HG02642 (cell line): ENCODE results near the gene SHF.
A peak's percentile ranks its signal among the peaks of the same experiment; 100 is the strongest.

Experiments
- ATAC-seq: cut with Tn5 transposase; IDR thresholded peaks from one replicate; pipeline ENCODE4 v1.9.1; 2021; ENCODE audit warnings: mild to moderate bottlenecking; ENCODE audit not compliant: unreplicated experiment, poor library complexity

Gene SHF

DNA sequence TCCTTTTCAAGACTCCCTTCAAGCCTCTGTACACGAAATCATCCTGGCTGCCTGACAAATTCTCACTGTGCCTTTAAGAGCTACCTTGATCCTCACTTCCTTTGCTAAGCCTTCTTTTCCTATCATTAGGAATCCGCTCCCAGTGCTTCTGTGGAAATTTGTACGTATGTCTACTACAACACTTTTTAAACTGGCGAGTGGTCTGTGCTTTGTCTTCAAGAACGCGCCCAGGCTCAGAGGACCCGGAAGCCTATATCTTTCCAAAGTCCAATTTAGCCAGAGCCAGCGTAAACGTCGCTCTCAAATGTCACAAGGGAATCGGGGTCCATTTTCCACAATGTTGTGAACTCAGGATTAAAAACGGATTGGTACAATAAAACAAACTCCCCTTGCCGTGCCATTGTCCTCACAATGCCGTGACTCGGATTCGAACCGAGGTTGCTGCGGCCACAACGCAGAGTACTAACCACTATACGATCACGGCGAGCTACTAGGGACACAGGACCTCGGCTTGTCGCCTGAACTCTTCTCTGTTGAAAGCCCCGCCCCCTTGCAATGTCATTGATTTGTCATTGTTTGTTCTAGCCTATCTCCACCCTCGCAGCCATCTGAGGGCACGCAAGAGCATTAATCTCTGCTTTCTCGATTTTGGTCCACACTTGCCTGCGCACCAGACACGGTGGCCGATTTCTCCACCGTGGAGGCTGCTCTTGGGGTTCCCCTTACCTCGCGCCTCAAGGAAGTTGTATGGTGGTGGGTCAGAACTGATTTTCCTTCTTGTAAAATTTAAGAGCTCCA is 12.4 kb upstream of the SHF start:
- peak; percentile 47 for ATAC-seq

DNA sequence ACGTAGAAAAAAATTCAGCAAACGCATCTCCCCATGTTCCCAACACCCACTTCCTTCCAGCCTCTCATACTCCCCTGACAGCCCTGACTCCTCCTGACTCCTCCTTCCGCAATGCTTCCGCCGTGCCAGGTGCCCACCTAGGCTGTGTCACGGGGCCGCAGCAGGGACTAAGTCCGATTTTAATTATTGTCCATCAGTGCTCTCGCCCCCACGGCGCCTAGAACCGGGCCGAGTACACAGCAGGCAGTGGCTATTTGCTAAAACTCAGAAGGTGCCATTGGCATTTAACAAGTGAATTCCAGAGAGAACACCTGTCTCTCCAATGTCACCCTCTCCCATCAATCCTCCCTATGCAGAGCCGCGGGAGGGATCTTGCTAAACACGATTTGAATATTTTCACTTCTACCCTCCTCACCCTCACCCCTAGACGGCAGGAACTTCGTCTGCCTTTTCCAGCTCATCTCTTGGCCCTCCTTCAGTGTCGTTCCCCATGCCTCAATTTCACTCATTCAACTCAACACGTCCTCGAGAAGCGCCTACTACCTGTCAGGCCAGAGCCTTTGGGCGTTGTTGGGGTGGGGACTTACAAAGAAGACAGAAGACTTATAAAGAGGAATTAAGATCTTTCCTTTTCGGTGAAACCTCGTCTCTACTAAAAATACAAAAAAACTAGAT is 11.5 kb upstream of the SHF start:
- ATAC-seq: peak; percentile 15

DNA sequence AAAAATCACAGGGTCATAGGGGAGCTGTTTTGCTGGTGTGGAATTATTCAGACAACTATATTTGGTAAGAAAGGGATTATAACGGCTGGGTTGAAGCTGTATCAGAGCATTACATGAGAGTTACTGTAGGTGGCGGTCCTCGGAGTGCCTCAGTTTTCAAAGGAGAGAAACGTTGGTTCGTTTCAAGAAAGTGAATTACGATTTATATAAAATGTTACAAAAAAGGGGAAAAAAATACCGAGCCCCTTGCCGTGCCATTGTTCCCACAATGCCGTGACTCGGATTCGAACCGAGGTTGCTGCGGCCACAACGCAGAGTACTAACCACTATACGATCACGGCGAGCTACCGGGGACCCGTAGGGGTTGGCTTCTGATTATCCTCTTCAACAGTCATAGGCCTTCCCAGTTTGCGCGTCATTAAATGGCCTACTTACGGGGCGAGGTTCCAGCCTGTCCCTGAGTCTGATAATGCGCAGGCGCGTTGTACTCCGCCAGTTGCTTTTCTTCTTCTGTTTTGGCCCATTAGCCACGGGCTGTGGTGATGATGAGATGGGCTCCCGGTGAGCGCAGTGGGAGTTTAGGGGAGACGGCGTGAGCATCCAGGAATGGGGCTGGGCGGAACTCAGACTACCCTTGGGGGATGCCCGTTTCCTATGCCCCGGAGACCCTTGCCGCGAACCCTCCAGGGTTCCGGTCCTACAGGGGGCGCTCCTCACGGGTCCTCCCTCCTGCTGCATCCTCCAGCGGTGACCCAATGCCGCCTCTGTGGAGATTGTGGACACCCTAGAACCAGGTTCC is 10.8 kb upstream of the SHF start:
- peak; percentile 69 for ATAC-seq

DNA sequence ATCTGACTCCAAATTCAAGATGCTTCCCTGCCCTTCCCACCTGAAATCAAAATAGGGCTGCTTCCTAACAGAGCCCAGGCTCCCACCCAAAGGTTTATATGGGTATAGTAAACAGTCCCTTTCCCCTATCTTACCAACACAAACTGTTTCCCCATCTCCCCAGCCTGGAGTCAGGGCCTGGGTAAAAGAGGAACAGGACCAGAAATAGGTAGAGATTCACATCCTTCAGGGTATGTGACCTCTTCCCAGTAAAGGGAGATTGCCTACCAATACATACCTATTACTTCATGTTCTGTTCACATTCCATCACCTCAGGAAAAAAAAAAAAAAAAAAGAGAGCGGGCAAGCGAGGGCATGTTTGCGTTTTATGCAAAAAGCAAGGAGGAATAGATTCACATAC is 9.7 kb upstream of the SHF start:
- no peak for ATAC-seq

DNA sequence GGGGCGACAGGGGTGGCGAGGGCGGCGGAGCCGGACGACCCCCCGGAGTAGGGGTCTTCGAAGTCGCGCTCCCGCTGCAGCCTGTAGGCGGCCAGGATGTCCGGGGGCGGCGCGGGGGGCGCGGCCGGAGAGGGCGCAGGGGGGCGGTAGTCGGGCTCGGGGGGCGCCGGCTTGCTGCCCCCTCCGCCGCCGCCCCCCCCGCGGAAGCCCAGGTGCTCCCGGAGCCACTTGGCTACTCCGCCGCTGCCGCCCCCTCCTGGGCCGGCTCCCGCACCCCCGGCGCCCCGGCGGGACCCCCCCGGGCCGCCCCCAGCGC is 230 bp downstream of the SHF start:
- peak; percentile 9 for ATAC-seq

DNA sequence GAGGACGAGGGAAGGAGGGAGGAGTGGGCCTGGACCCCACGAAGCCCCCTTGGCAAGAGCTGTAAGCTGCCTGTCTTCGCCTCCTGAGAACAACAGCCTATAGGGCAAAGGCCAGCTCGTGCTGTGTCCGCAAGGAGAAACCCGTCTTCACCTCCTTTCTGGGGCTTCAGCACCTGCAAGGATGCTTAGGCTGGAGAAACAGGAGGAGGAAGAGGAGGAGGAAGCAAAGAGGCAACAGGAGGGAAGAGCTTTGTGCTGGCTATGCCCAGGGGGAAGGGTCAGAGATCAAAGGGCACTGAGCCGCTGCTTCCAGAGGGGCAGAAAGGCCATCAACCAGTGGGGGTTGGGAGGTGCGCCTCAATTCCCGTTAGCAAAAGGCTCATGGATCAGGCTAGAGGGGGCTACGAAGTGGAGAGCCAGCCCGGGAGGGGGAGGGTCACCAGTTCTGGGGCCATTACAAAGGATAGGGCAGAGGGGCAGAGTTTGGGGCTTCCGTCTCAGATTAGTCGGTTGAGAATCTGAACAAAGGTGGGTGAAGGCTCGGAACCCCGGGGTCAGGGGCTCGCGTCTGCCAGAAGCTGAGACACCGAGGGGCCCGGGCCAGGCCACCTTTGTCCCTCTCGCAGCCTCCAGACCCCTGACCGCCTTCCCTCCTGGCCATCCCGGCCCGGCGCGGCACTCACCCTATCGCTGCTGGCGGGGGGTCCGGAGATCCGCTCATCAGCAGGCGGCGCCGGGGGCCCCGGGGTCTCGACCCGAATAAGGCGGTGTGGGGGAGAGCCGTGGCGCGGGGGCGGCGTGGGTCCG is 792 bp downstream of the SHF start:
- no peak for ATAC-seq

DNA sequence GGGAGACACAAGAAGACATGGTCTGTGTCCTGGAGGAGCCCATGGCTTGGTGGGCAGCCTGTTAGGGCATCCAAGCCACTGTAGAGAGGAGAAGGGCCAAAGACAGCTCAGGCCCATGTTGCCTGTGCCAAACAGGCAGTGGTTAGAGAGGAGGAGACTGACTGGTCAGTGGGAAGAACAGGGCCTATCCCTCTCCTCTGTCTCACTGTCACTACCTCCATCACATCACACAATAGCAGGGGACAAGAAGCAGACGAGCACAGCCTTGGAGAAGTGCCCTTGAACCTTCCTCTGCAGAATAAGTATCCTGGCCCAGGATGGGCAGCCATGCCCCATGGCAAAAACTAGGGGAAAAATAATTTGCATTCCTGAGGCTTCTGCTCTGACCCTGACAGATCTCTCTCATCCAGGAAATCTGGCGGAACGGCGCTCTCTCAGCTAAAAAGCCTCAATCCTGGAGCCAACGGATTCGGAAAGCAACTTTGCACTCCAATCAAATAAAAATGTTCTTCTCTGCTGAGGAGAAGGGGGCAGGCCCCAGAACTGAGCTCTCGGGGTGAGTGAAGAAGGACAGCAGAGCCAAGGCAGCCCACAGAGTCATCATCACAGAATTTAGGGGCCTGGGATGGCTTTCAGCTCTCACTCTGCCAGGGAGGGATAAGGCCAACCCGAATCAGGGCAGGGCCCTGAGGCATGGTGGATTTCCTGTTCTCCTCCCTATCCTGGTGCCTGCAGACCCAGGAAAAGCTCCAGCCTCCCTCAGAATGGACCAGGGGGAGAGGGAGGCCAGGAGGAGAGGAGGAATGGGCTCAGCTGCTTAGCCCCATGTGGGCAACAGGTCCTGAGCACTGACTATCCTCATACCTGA is 1.6 kb downstream of the SHF start:
- ATAC-seq: no peak

DNA sequence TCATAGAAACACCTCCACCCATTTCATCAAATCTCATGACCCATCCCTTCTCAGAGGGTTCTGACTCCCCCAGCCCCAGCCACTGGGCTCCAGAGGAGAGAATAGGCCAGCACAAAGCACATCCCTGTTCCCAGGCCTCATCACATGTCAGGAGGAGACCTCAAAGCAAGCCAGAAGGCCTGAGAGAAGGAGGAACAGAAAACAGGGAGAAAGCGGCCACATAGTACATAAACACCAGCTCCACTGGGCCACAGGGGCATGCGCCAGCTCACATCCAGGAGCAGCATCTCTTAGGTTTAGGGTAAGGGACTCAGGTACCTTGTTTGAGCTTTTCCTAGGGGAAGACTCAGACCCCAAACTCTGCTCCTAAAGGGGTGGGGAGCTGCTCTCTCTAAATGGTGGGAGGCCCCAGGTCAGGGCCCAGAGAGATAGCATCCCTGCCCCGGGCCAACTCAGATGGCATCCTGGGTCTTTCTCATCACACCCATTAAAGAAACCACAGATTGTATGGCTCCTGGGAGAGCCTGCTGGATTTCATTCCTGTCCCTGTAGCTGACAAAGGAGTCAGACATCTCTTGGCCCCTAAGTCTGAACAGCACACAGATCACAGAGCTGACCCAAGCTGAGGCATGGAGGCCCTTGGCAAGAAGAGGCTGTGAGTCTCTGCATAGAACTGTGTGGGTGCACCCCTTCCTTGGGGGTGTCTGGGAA is 2.5 kb downstream of the SHF start:
- ATAC-seq: no peak

DNA sequence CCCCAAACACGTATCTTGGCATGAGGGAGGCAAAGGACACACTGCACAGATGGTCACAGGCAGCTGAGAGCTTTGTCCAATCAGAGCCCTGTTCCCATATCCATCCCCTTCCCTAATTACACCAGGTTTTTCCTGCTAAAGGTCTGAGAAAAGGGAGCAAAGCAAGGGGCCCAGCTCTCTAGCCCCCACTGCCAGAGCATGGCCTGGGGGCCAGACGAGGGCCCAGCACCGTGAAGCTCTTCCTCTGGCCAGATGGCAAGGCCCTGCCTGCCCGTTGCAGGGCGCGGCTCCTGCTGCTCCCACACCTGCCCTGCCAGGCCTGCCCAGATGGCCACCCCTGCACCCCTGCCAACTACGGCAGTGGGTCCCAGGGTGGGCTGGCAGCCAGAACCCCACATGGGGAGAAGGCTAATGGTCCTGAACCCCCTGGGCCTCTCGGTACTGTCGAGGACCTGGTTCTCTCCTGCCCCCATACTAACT is 3.2 kb downstream of the SHF start:
- no peak for ATAC-seq

DNA sequence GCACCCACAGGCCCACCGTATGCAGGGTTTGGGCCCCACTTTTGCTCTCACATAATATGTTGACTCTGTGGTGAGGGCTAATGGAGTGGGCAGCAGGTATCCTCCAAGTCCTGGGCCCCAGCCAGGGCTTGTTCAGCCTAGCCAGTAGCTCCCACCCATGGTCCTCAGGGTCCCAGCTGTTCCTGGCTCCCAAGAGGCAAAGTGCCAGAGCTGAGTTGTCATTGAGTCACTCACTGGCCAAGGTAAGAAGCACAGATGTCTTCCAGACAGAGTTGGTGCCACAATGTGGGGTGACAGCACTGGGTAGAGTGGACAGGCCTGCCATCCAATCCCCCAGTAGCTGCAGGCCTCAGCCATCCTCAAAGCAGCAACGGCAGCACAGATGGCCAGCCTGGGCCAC is 4.3 kb downstream of the SHF start:
- ATAC-seq: no peak

DNA sequence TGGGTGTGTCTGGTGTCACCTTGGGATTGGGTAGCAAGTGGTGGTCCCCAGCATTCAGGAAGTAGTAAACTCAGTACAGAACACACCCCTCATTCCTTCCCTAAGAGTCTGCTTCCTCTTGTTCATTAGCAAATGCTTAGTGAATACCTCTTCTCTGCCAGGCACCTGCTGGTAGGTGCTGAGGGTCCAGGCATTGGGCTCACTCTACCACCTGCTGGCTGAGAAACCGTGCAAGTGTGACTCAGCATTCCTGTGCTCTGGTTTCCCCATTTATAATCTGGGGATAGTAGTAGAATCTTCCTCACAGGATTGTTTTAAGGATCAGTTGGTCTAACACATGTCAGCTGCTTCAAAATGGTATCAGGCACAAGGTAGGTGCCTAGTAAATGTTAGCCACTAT is 4.8 kb downstream of the SHF start:
- no peak for ATAC-seq

DNA sequence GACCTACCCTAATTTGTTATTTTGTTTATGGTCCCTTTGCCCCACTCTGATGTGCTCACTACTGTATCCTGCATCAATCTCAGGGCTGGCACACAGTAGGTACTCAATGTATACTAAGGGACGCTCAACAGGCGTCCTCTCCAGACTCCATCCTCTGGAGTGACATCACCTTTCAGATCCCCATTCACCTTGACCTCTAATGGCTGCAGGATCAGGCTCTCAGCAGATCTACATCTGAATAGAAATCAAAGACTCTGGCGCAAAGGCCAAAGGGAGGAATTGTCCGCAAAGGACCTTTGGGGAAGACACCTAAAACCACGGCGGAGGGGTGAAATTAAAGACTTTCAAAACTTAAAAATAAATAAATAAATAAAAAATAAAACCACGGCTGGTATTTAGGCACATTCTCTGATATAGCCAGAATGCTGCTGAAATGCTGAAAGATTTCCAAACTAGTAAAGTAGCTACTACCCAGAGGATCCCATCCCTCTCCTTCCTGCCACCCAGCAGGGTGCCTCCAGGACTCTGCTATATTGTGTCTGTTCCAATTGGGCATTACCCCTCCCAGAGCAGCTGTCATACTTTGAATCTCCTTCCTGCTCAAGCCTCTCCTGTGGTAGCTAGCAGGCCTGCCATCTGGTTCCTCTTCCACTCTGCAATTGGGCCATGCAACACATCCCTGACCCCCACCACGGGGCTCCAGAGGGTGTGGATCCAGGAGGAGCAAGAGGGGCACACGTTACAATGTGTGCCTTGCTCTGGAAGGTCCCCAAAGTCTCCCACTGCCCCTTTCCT is 6.1 kb downstream of the SHF start:
- ATAC-seq: no peak

DNA sequence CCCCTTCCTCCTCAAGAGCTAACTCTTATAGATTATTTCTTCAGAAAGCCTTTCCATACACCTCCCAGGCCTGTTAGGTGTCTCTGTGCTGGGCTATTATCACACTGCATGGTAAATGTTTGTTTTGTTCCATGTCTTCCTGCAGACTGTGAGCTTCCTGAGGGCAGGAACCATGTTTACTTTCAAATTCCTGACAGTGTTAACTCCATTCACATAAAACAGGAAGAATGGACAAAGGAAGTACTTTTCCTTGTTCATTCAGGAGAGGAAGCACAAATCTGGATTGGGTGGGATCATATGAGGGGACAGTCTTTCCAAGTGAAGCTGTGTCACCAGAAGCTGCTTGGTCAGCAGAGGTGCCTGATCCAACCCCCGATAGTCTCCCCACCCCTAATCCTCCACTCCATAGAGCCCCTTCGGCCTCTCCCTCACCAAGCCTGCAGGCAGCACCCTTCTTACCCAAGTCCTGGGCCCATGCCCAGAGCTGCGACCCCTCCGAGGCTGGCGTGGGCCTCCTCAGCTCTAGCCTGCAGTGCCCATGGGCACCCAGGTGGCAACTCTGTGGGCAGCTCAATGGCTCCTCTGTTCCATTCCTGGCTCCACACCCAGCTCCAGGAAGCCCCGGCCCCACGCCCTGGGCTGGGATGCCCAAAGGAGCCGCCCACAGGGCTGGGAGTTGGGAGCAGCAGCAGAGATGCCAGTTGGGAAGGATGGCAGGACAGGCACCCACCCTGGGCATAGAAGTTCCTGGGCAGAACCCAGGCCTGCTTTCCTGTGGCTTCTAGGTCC is 6.9 kb downstream of the SHF start:
- no peak for ATAC-seq

DNA sequence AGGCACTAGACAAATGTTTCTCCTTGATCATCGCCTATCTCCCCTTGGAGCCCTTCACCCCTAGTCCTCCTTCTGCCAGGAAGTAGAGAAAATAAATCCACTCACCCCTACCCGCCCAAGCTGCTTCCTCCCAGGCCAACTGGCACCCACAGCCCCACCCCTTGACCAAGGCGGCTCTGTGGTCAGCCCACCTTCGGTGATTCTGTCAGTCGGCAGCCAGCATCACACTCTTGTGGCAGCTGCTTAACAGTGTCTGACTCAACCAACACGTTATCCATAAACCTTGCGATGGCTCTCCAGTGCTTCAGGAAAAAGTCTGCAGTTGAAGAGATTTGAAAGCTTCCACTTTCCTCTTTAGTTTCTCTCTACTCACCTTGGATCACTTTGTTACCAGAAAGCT is 7.6 kb downstream of the SHF start:
- no peak for ATAC-seq

DNA sequence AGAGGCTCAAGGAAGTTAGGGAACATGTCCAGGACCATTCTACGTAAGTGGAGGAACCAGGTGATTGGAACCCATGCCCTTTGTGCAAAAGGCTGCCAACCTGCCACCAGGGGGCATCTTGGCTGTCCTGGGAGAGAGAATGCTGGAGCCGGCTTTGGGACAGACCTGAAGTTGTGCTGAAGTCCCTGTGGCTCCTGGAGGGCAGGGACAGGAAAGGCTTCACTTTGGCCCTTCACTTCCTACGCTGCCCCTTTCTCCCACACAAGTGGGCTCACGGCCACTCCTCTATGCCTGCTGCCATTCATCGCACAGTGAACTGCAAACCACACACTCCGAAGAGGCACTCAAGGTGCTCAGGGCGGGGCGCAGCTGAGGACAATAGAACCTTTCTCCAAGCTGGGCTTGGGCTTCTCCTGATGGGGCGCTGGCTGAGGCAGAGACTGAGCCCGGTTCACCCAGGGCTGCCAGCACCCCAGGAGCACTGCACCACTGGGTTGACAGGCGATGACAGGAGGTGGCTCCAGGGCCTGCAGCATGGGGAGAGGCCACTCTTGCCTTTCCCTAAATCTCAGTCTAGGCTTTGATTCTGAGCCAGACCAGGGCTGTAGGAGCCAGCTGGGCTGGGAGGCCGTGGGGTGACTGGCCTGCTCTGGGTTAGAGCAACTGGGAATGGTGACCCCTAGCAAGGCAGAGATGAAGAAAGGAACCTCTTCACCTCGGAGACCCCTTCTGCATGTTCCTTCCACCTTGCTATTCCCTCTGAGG is 8.4 kb downstream of the SHF start:
- ATAC-seq: no peak

DNA sequence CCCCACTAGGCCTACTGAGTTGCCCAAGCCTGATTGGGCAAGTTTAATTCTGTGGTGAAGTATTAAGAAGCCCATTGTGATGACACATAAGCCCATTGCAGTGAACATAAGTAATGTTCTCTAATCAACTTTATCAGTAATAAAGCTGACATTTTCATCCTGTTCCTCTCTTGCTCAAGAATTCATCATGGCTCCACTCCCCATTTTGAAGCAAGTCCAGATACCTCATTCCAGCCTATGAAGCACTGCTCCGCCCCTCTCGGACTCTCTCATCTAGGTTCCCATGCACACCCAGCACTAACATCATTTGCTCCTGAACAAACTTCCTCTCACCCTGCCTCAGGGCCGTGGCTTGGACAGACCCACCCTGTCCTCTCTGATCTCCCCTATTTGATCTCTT is 10.5 kb downstream of the SHF start:
- no peak for ATAC-seq

DNA sequence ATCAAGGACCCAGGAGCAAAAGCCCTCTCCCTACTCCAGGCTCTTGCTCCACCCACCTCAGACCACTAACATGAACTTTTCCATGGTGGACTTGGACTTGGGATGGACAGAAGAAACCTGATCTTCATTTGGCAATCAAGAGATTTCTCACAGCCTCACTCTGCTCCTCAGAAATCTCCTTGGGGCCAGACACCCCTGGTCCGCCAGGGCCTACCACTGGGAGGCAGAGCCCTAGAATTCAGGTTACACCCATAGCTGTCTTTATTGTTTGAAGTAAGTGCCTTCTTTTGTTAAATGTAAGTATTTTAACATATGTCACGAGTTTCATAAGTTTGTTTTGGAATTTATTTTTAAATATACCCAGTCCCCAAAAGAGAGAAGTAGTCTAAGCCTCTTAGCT is 13.2 kb downstream of the SHF start:
- no peak for ATAC-seq
